Hematopoietic multipotent progenitor cell treated with erythropoietin and hydrocortisone succinate and interleukin-3 and kit ligand, for 8 days (in vitro differentiated cells): Measurements from ENCODE around the gene ABHD12.

ENCODE experiments used
- DNase-seq: peaks from one replicate; pipeline ENCODE4 v3.0.0-alpha.2; 2015

Gene ABHD12

DNA sequence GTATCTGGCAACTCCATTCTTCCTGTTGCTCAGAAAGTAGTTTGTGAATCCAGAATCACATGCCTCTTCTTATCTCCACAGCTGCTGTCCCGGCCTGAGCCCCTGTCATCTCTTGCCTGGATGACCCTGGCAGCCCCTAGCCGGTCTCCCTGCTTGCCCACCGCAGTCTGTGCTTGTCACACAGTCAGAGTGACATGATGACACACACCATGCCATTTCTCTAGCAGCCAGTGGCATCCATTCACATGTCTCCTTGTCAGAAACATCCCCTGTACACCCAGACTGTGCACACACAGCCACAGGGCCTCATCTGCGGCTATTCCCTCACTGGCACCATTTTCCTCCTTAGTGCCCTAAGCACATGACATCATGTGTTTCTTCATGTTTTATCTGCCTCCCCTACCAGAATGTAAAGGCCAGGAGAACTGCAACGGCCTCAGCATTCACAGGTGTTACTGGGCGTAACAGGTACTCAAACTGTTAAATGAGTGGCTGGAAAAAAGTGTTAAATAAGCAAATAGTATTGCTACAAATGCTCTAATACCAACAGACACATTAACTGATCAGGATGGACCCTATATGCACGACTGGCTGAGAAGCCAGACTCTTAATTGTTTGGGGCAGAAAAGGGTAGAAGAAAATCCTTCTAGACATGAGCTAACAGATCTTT lies 9.6 kb downstream of the ABHD12 start:
- DNase-seq = peak; percentile 11

GRCh38 chr20:25378884-25379733 lies 11.5 kb downstream of the ABHD12 start:
- DNase-seq = no peak

DNA sequence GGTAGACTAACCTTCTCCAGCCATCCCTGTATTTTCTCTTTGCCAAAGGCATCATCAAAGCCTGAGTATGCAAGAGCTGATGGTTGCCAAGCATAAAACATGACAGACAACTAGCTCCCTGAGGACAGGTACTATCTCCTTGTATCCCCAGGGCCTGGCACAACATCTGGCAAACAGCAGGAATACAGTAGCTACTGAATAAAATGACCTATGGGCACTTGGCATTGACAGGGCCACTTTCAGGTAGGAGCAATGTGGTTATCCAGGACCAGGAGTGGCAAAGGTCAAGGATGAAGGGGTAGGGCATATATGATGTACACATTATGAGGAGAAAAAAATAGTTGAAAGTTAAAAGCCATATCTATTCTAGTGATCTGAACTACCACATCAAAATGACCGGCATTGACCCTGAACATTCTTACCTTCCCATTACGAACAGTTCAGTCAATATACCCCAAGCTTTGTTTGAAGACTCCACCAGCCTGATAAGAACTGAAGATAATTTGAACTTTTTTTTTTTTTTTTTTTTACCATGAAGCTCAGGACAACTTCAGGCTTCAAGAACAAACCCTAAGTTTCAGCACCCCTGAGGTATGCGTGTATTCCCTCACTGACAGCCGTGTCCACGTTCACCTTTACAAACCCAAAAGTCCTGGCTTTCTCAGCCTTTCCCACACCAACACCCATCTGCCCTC lies 12.3 kb downstream of the ABHD12 start:
- DNase-seq = no peak

GRCh38 chr20:25376886-25377285 lies 13.7 kb downstream of the ABHD12 start:
- DNase-seq = no peak

DNA sequence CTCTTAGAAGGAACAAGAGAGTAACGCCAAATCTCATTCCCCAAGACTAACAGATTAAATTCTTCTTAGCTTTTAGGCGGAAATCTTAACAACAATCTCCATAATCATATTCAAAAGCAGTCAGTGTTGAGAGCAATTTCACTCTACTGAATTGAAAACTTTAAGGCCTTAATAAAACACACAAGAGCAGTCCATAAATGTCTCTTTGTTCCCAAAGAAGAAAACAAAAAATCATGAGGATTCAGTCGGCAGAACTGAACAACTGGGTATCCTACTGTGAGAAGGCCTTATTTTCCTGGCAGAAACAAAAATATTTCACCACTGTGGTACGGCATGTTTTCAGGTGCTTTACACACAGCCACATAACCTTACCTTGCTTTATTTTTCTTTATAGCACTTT lies 14.4 kb downstream of the ABHD12 start:
- no peak for DNase-seq

DNA sequence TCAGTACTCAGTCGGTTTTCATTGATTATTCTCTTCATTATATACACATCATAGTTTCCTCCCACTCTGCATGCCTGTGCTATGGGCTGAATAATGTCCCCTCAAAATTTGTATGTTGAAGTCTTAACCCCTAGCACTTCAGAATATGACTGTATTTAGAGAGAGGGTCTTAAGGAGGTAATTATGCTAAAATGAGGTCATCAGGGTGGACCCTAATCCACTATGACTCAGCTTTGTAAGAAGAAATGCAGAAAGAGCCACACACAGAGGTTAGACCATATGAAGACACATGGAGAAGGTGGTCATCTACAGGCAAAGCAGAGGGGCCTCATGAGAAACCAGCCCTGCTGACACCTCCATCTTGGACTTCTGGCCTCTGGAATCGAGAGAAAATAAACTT lies 15.8 kb downstream of the ABHD12 start:
- no peak for DNase-seq

DNA sequence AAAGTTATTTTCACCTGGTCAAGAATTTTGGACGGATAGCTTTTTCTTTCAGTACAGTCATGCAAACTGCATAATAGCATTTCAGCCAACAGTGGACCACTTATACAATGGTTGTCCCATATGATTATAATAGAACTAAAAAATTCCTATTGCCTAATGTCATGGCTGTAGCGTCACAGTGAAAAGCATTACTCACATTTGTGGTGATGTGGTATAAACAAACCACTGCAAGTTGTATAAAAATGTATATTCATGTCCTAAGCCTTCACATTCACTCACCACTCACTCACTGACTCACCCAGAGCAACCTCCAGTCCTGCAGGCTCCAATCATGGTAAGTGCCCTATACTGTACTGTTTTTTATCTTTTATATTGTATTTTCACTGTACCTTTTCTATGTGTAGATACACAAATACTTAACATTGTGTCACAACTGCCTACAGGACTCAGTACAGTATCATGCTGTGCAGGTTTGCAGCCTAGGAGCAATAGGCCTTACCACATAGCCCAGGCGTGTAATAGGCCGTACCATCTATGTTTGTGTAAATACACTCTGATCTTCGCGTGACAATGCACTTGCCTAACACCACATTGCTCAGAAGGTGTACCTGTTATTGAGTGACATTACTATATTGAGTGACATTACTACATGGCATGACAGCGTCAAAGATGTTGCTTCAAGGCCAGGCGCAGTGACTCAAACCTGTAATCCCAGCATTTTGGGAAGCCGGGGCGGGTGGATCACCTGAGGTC lies 17.9 kb downstream of the ABHD12 start:
- no peak for DNase-seq

DNA sequence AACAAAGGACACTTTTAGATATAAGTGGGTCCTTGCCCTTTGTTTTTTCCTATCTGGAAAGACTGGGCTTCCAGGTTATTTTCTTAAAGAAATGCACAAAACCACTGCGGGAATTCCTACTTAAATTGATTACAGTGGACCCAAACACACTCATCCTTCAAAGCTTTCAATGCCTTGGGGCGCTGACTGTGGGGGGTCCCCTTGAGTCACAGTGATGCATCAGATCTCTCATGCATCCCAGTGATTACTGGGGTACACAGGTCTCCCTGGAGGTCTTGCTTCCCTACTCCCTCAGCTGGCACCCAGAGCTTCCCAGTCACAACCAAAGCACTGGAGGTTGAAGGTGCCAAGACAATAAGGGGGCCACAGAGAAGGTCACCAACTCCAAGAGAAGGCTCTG lies 20.7 kb downstream of the ABHD12 start:
- DNase-seq = no peak

GRCh38 chr20:25369529-25369928 lies 21.1 kb downstream of the ABHD12 start:
- no peak for DNase-seq

DNA sequence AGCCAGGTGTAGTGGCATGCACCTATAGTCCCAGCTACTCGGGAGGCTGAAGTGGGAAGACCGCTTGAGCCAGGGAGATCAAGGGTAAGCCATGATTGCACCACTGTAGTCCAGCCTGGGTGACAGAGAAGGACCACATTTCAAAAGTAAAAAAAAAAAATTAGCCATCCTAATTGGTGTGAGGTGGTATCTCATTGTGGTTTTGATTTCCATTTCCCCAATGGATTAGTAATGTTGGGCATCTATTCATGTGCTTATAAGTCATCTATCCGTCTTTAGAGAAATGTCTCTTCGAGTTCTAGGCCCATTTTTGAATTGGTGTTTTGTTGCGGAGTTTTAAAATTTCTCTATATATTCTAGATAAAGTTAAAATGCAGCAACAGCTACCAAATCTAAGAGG lies 21.7 kb downstream of the ABHD12 start:
- DNase-seq = no peak

- DNase-seq = no peak
These were observed 22.1 kb downstream of the ABHD12 start for GRCh38 chr20:25368526-25368925.

- no peak for DNase-seq
These were observed 25.5 kb downstream of the ABHD12 start for GRCh38 chr20:25364879-25365699.

- no peak for DNase-seq
These were observed 26.4 kb downstream of the ABHD12 start for GRCh38 chr20:25364180-25364788.

- no peak for DNase-seq
These were observed 29.4 kb downstream of the ABHD12 start for GRCh38 chr20:25361287-25361683.

GRCh38 chr20:25360631-25361286 lies 29.9 kb downstream of the ABHD12 start:
- DNase-seq = peak; percentile 14

GRCh38 chr20:25356271-25356933 lies 34.2 kb downstream of the ABHD12 start:
- DNase-seq = no peak

GRCh38 chr20:25355866-25356265 lies 34.8 kb downstream of the ABHD12 start:
- no peak for DNase-seq

DNA sequence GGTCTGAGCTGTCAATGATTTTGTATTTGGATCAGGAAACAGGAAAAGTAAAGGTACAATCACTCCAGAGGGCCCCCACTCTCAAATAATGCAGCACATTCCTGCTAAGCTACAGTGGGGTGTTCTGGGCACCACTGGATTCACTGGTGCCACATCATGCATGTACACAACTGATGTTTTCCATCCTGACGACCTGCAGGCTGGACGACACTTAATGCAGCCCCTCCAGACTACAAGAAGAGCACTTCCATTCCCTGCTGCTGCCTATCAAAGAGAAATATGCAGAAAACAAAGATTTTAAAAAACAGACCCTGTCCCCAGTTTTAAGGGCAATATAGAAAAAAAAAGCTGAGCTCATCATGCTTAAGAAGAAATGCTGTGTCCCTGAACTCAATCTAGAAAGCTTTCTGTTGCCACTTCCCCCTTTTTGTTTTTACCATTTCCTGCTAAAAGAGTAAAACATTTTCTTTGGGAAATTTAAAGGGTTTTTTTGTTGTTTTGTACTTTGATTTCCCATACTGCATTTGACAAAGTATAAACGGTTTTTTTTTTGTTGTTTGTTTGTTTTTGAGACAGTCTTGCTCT lies 35.5 kb downstream of the ABHD12 start:
- no peak for DNase-seq

GRCh38 chr20:25353747-25354705 lies 36.6 kb downstream of the ABHD12 start:
- DNase-seq = no peak
